GM13976 (cell line): ENCODE results near the gene RNH1.

Experiments
- DNase-seq: peaks from one replicate; pipeline ENCODE4 v3.0.0; 2012; ENCODE audit warnings: low spot score
- CTCF ChIP-seq: IDR thresholded peaks from 2 replicates; pipeline ENCODE4 v1.5.1; 2012; ENCODE audit warnings: borderline replicate concordance, mild to moderate bottlenecking; ENCODE audit not compliant: insufficient read depth; ENCODE audit errors: extremely low read depth, missing control alignments, control extremely low read depth
- in situ Hi-C: fragments of 300-500 bp; cut with MboI; formaldehyde crosslinking; loops from one replicate; pipeline ENCODE4 v1.12.0; 2022; ENCODE audit warnings: low sequenced_read_pairs, mixed read lengths, inconsistent platforms; ENCODE audit not compliant: unreplicated experiment

The RNH1 gene

DNA sequence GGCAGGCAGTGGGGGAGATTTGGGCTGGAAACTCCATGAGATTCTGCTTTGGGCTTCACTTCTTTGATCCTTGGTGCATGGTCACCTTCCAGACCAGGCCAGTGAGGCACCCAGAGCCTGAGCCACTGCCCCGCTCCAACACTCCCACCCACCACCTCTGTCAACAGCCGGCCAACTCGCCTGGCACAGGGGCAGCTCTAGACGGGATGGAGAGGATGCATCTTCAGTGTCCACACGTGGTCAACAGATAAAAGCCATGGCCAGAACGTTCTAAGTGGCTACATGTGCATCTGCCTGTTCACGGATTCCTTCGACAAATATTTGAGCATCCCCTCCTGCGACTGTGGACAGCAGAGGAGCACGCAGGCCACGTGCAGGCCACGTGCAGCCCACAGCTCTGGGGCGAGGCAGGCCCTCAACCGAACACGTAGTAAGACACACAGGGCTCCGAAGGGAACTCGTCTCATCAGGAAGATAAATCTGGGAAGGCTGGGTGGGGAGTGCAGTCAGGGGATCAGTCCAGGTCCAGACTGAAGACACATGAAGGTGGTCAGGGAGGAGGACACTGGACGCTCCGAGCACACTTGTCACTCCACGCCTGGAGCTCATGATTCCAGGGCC, 31.5 kb upstream of the RNH1 start:
- DNase-seq: no peak
- in situ Hi-C loops: no loop called here
- TF ChIP-seq CTCF: no peak

- in situ Hi-C loops: no loop called here
- DNase-seq: no peak
- no peak for TF ChIP-seq CTCF
Observed at GRCh38 chr11:537622-538430, 30.8 kb upstream of the RNH1 start.

DNA sequence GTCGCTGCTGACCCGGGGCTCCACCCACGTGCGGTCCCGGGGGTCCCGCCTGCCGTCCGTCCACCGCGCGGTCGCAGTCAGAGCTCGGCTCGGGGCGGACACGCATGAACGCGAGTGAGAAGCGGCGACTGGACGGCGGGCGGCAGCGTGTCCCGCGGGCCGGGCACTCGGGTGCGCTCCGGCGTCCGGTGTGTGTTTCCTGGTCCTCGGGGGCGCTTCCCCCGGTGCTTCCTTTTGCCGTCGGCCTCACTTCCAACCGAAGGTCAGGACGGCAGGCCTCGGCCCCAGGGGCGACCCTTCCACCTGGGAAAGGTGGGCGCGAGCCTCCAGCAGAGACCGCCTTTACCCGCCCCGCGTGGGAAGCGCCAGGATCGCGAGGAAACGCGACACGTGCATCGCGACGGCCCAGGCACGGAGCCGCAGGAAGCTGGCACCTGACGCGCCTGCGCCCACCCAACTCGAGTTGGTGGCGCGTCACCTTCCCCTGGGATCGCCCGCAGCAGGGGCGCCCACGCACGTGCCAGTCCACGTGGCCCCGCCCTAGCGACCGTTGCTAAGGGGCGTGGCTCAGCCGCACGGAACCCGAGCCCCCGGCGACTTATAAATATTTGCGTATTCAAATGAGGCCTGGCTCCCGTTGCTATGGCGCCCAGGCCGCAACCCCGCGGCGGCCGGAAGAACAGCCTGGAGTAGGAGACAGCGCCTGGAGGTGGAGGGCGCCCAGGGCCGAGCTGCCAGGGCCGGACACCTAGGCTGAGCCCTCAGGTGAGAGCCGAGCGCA, 30.0 kb upstream of the RNH1 start, which contains the start of gene LRRC56:
LRRC56 (plus strand) TSS at position 687 of the 781 bp plus-strand sequence. CDS start 3,158 bp downstream, outside the sequence.
- DNase-seq: peak; percentile 98
- no peak for TF ChIP-seq CTCF
- in situ Hi-C loops: no loop called here

- TF ChIP-seq CTCF: no peak
- in situ Hi-C loops: no loop called here
- peak; percentile 100 for DNase-seq
Observed at GRCh38 chr11:535519-536454, 28.7 kb upstream of the RNH1 start, which contains the start of gene HRAS. Gene HRAS, minus strand, starts transcription at chr11:535576.

DNA sequence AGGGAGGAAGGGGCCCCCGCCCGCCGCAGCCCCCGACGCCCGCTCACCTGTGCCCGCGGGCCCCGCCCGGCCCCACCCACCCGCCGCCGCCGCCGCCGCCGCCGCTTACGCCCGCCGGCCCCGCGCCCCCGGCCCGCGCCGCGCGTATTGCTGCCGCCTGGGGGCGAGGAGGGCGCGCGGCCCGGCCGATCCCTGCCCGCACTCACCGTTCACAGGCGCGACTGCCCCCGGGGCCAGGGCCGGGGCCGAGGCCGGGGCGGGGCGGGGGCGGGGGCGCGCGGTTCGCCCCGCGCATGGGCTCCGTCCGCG, 28.1 kb upstream of the RNH1 start:
- in situ Hi-C loops: no loop called here
- peak; percentile 40 for TF ChIP-seq CTCF
- no peak for DNase-seq
